ENCODE measurements around the gene AGER.
"Not testable (repeated sequence)": the region's sequence is repeated elsewhere in the genome, so short reads cannot be mapped to it uniquely, and the experiment has no call there.

The AGER gene

GRCh38 chr6:32152769-32153563 lies 31.1 kb downstream of the AGER start:
- Mint-ChIP-seq H3K4me3 (peak overlapping the region; percentile 64), H3K9me3 (no peaks in the 10 kb centered on the region)

GRCh38 chr6:32151863-32152768 lies 31.9 kb downstream of the AGER start, which contains the start of gene PRRT1:
PRRT1 (minus strand) TSS chr6:32151939; CDS start chr6:32151827, 112 bp downstream.
- Mint-ChIP-seq H3K9me3 (no peaks in the 10 kb centered on the region), H3K4me1 (peaks cover 56% of the 10 kb centered on the region)

More at GRCh38 chr6:32152769-32153563, 31.1 kb downstream of the AGER start:
- no peak for ATAC-seq
- Mint-ChIP-seq H3K27ac (peak overlapping the region; percentile 59), H3K36me3 (peaks cover 13% of the 10 kb centered on the region), H3K27me3 (peaks cover 64% of the 10 kb centered on the region), H3K4me1 (peaks cover 55% of the 10 kb centered on the region)

GRCh38 chr6:32151181-32151862 lies 32.7 kb downstream of the AGER start:
- H3K36me3 Mint-ChIP-seq, result peaks cover 5% of the 10 kb centered on the region
- no peak overlapping the region for H3K4me3 Mint-ChIP-seq
- H3K9me3 Mint-ChIP-seq, result no peaks in the 10 kb centered on the region
- ATAC-seq, result no peak
- peaks cover 56% of the 10 kb centered on the region for H3K4me1 Mint-ChIP-seq
- H3K27ac Mint-ChIP-seq, result no peak overlapping the region
- H3K27me3 Mint-ChIP-seq, result peaks cover 72% of the 10 kb centered on the region

More at GRCh38 chr6:32151863-32152768, 31.9 kb downstream of the AGER start, which contains the start of gene PRRT1:
- Mint-ChIP-seq H3K27me3 (peaks cover 64% of the 10 kb centered on the region), H3K27ac (no peak within 1 kb of the TSS), H3K4me3 (no peak within 1 kb of the TSS), H3K36me3 (peaks cover 5% of the 10 kb centered on the region)
- no peak for ATAC-seq

- Mint-ChIP-seq H3K27ac (no peak overlapping the region), H3K27me3 (peaks cover 74% of the 10 kb centered on the region), H3K36me3 (peaks cover 5% of the 10 kb centered on the region), H3K4me1 (peaks cover 52% of the 10 kb centered on the region), H3K4me3 (peak overlapping the region; percentile 0), H3K9me3 (no peaks in the 10 kb centered on the region)
- no peak for ATAC-seq
Measured at GRCh38 chr6:32149932-32150870, 33.9 kb downstream of the AGER start.

GRCh38 chr6:32149092-32149755 lies 34.8 kb downstream of the AGER start:
- H3K27me3 Mint-ChIP-seq, result peaks cover 74% of the 10 kb centered on the region
- H3K9me3 Mint-ChIP-seq, result no peaks in the 10 kb centered on the region
- no peak overlapping the region for H3K27ac Mint-ChIP-seq
- peak overlapping the region; percentile 59 for H3K4me3 Mint-ChIP-seq
- peaks cover 5% of the 10 kb centered on the region for H3K36me3 Mint-ChIP-seq
- peaks cover 43% of the 10 kb centered on the region for H3K4me1 Mint-ChIP-seq
- no peak for ATAC-seq

GRCh38 chr6:32148289-32149091 lies 35.6 kb downstream of the AGER start:
- no peaks in the 10 kb centered on the region for H3K9me3 Mint-ChIP-seq
- no peak for ATAC-seq
- H3K4me3 Mint-ChIP-seq, result peak overlapping the region; percentile 59
- H3K4me1 Mint-ChIP-seq, result peaks cover 35% of the 10 kb centered on the region
- H3K27me3 Mint-ChIP-seq, result peaks cover 74% of the 10 kb centered on the region
- no peak overlapping the region for H3K27ac Mint-ChIP-seq
- H3K36me3 Mint-ChIP-seq, result peaks cover 5% of the 10 kb centered on the region

- Mint-ChIP-seq H3K27me3 (peaks cover 65% of the 10 kb centered on the region), H3K27ac (no peak overlapping the region), H3K4me3 (no peak overlapping the region), H3K4me1 (peaks cover 26% of the 10 kb centered on the region), H3K36me3 (peaks cover 5% of the 10 kb centered on the region), H3K9me3 (no peaks in the 10 kb centered on the region)
- ATAC-seq, result no peak
Measured at GRCh38 chr6:32147401-32148132, 36.5 kb downstream of the AGER start.

GRCh38 chr6:32146687-32147086 lies 37.4 kb downstream of the AGER start:
- no peak overlapping the region for H3K4me3 Mint-ChIP-seq
- H3K4me1 Mint-ChIP-seq, result peaks cover 26% of the 10 kb centered on the region
- H3K27me3 Mint-ChIP-seq, result peaks cover 62% of the 10 kb centered on the region
- H3K36me3 Mint-ChIP-seq, result peaks cover 5% of the 10 kb centered on the region
- H3K9me3 Mint-ChIP-seq, result no peaks in the 10 kb centered on the region
- H3K27ac Mint-ChIP-seq, result no peak overlapping the region
- no peak for ATAC-seq

- peaks cover 62% of the 10 kb centered on the region for H3K27me3 Mint-ChIP-seq
- H3K36me3 Mint-ChIP-seq, result peaks cover 5% of the 10 kb centered on the region
- ATAC-seq, result no peak
- no peaks in the 10 kb centered on the region for H3K9me3 Mint-ChIP-seq
- no peak overlapping the region for H3K27ac Mint-ChIP-seq
- H3K4me1 Mint-ChIP-seq, result peaks cover 22% of the 10 kb centered on the region
- no peak overlapping the region for H3K4me3 Mint-ChIP-seq
Measured at GRCh38 chr6:32146287-32146686, 37.8 kb downstream of the AGER start.

- not testable (repeated sequence) for H3K27ac Mint-ChIP-seq, H3K36me3 Mint-ChIP-seq, H3K9me3 Mint-ChIP-seq, H3K4me3 Mint-ChIP-seq, ATAC-seq
- peaks cover 13% of the 10 kb centered on the region for H3K4me1 Mint-ChIP-seq
- peaks cover 41% of the 10 kb centered on the region for H3K27me3 Mint-ChIP-seq
Measured at GRCh38 chr6:32144238-32144637, 39.8 kb downstream of the AGER start.

- no peaks in the 10 kb centered on the region for H3K36me3 Mint-ChIP-seq
- peaks cover 10% of the 10 kb centered on the region for H3K27me3 Mint-ChIP-seq
Measured at GRCh38 chr6:32140420-32141046, 43.5 kb downstream of the AGER start.

GRCh38 chr6:32139590-32139989 lies 44.5 kb downstream of the AGER start:
- Mint-ChIP-seq H3K27me3 (peaks cover 10% of the 10 kb centered on the region), H3K4me1 (no peaks in the 10 kb centered on the region), H3K4me3 (no peak overlapping the region), H3K36me3 (no peaks in the 10 kb centered on the region), H3K9me3 (no peaks in the 10 kb centered on the region), H3K27ac (no peak overlapping the region)
- no peak for ATAC-seq

More at GRCh38 chr6:32140420-32141046, 43.5 kb downstream of the AGER start:
- no peak overlapping the region for H3K4me3 Mint-ChIP-seq
- H3K4me1 Mint-ChIP-seq, result no peaks in the 10 kb centered on the region
- H3K27ac Mint-ChIP-seq, result no peak overlapping the region
- H3K9me3 Mint-ChIP-seq, result no peaks in the 10 kb centered on the region
- ATAC-seq, result no peak

Data from stimulated activated memory B cell treated with anti-CD40 and anti-IgM and Interleukin-4, amounts not matched to agents 10 μg/mL and 1 μg/mL and 100 μg/mL, for 72 hours (primary cell).